Left ventricle myocardium inferior (tissue), 1 donor: ENCODE results near the gene BRD7. TPM values are rescaled to one million over a fixed set of nuclear protein-coding genes. Genes with fewer than 3 reads are reported as not detected.

Experiments used
- DNase-seq: peaks from one replicate; pipeline ENCODE4 v3.0.0-alpha.2; 2020
- H3K27ac ChIP-seq: fragments of 200-600 bp; replicated peaks from 2 replicates; pipeline ENCODE4 v1.8.0; 2021
- H3K27me3 ChIP-seq: fragments of 200-600 bp; 2 replicates; pipeline ENCODE4 v1.8.0; 2021; ENCODE audit warnings: low read depth
- H3K36me3 ChIP-seq: fragments of 200-600 bp; 2 replicates; pipeline ENCODE4 v1.8.0; 2021
- H3K4me1 ChIP-seq: fragments of 200-600 bp; 2 replicates; pipeline ENCODE4 v1.8.0; 2021
- H3K4me3 ChIP-seq: fragments of 200-600 bp; 2 replicates; pipeline ENCODE4 v1.8.0; 2021; ENCODE audit warnings: mild to moderate bottlenecking, moderate library complexity
- H3K9me3 ChIP-seq: fragments of 200-600 bp; replicated peaks from 2 replicates; pipeline ENCODE4 v1.8.0; 2021
- intact Hi-C: fragments of 100-400 bp; cut with micrococcal nuclease; formaldehyde crosslinking; loops from one replicate; pipeline ENCODE4 v1.11.0; 2022
- total RNA-seq: library from RNA; stranded (reverse); fragmentation: NEBNext Ultra II Directional; extraction: Animal tissue kit (Norgen Biotek cat#: 25700); gene quantifications from one replicate; pipeline ENCODE4 v1.2.1, GENCODE V29; 2021
- TF ChIP-seq, protein P1 (sequence below): fragments of 200-600 bp; IDR thresholded peaks from 2 replicates; pipeline ENCODE4 v1.8.0; 2021; ENCODE audit warnings: antibody characterized with exemption, mild to moderate bottlenecking, borderline replicate concordance
- donor health status: DM: no; HTN: yes; CAD: no; lungs with severe emphysema.

The BRD7 gene
- total RNA-seq, 1 donor from 2014 or later, result 52.3 TPM

GRCh38 chr16:50272687-50273381, 96.0 kb downstream of the BRD7 start:
- peaks cover 3% of the 10 kb centered on the region for H3K27me3 ChIP-seq
- intact Hi-C loops, result no loop called here
- H3K27ac ChIP-seq, result no peak overlapping the region

DNA sequence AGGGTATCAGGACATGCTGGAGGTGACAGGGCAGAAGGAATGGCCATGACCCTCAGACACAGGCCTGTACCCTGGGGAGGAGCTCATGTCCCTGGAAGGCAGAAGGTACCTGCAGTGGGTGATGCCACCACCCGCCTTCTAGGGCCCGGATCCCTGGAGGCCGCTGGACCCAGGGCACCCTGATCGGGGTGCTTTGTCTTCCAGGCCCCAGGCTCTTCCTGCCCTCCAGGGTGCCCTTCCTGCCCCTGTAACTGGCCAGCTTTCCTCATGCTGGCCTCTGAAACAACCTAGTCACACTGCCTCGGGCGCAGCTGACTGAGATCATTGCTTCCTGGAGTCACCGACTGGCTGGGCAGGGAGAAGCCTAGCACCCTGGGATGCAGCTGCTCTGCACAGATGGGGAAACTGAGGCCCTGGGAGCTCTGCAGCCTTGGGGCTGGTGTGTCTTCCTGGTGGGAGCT, 96.6 kb downstream of the BRD7 start:
- intact Hi-C loops, result no loop called here
- Histone ChIP-seq H3K27me3 (peaks cover 3% of the 10 kb centered on the region), H3K4me1 (no peaks in the 10 kb centered on the region), H3K4me3 (no peak overlapping the region), H3K27ac (no peak overlapping the region), H3K9me3 (no peaks in the 10 kb centered on the region), H3K36me3 (no peaks in the 10 kb centered on the region)
- no peak for DNase-seq
- TF ChIP-seq, protein P1, sequence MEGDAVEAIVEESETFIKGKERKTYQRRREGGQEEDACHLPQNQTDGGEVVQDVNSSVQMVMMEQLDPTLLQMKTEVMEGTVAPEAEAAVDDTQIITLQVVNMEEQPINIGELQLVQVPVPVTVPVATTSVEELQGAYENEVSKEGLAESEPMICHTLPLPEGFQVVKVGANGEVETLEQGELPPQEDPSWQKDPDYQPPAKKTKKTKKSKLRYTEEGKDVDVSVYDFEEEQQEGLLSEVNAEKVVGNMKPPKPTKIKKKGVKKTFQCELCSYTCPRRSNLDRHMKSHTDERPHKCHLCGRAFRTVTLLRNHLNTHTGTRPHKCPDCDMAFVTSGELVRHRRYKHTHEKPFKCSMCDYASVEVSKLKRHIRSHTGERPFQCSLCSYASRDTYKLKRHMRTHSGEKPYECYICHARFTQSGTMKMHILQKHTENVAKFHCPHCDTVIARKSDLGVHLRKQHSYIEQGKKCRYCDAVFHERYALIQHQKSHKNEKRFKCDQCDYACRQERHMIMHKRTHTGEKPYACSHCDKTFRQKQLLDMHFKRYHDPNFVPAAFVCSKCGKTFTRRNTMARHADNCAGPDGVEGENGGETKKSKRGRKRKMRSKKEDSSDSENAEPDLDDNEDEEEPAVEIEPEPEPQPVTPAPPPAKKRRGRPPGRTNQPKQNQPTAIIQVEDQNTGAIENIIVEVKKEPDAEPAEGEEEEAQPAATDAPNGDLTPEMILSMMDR, result no peak

More at GRCh38 chr16:50272687-50273381, 96.0 kb downstream of the BRD7 start:
- no peaks in the 10 kb centered on the region for H3K9me3 ChIP-seq
- no peaks in the 10 kb centered on the region for H3K36me3 ChIP-seq
- DNase-seq, result no peak
- H3K4me3 ChIP-seq, result no peak overlapping the region
- TF ChIP-seq, protein P1, result no peak
- no peaks in the 10 kb centered on the region for H3K4me1 ChIP-seq

GRCh38 chr16:50271148-50272041, 97.4 kb downstream of the BRD7 start:
- intact Hi-C loops, result no loop called here

DNA sequence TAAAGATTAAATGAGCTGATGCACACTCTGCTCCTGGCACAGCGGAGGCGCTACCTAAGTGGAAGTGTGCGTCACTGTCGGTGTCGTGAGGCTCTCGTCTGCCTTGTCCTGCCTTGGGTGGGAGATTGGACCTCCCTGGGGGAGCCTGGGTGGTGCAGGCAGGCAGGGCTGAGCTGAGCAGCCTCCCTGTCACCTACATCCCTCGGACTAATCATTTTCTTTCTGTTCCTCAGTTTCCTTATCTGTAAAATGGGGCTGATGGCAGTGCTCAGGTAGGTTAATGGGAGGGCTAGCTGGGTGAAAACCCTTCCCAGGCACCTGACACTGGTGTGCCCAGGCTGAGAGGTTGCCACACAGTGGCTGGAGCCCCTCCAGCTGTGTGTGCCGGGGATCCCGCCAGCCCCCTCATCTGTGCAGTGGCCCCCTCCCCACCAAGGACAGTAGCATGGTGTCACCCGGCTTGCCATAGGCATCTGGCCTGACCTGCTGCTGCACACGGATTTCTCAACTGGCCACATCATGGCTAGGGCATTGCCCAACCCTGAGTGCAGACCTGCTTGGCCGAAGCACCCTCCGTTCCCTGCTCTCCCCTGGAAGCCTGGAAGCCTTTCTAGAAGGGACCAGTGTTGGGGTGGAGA, 98.2 kb downstream of the BRD7 start:
- intact Hi-C loops, result no loop called here
- H3K4me1 ChIP-seq, result peaks cover 11% of the 10 kb centered on the region
- no peaks in the 10 kb centered on the region for H3K9me3 ChIP-seq
- TF ChIP-seq, protein P1, result no peak
- H3K4me3 ChIP-seq, result no peak overlapping the region
- no peaks in the 10 kb centered on the region for H3K36me3 ChIP-seq
- H3K27ac ChIP-seq, result no peak overlapping the region
- peaks cover 13% of the 10 kb centered on the region for H3K27me3 ChIP-seq
- no peak for DNase-seq

More at GRCh38 chr16:50271148-50272041, 97.4 kb downstream of the BRD7 start:
- no peaks in the 10 kb centered on the region for H3K36me3 ChIP-seq
- TF ChIP-seq, protein P1, result no peak
- no peaks in the 10 kb centered on the region for H3K9me3 ChIP-seq
- no peak overlapping the region for H3K4me3 ChIP-seq
- peaks cover 4% of the 10 kb centered on the region for H3K4me1 ChIP-seq
- no peak for DNase-seq
- peaks cover 5% of the 10 kb centered on the region for H3K27me3 ChIP-seq
- H3K27ac ChIP-seq, result no peak overlapping the region

DNA sequence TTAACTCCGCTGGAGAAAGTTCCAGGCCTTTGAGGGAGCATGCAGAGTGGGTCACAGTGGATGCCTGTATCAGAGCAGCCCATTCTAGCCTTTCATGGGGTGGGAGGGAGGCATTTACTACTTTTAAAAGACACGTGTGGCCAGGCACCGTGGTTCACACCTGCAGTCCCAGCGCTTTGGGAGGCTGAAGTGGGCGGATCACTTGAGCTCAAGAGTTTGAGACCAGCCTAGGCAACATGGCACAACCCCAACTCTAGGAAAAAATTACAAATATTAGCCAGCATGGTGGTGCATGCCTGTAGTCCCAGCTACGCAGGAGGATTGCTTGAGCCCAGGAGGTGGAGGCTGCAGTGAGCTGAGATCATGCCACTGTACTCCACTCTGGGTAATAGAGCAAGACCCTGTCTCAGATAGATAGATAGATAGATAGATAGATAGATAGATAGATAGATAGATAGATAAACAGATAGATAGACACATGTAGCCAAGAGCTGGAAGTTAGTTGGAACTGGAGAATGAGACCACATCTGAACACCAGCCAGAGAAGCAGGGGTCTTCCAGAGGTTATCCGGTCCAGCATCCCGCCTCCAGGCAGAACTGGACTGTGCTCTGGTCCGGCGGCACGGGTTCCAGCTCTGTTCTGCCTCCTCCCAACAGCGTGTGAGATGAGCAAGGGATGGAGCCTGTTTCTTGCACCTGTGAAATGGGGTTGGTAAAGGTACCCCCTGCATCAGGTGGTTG, 98.8 kb downstream of the BRD7 start:
- H3K9me3 ChIP-seq, result no peaks in the 10 kb centered on the region
- H3K27me3 ChIP-seq, result peaks cover 14% of the 10 kb centered on the region
- H3K4me3 ChIP-seq, result no peak overlapping the region
- no peaks in the 10 kb centered on the region for H3K36me3 ChIP-seq
- DNase-seq, result no peak
- TF ChIP-seq, protein P1, result no peak
- no peak overlapping the region for H3K27ac ChIP-seq
- peaks cover 11% of the 10 kb centered on the region for H3K4me1 ChIP-seq
- intact Hi-C loops, result no loop called here
